HCT116 (cell line): ENCODE data around the gene METTL26. TPM values are rescaled to one million over a fixed set of nuclear protein-coding genes. Genes with fewer than 3 reads are reported as not detected.

Source experiments
- ATAC-seq: fragments of 200-7000 bp; cut with Tn5 transposase; 2 replicates; pipeline ENCODE4 v1.9.1; 2020; ENCODE audit warnings: mild to moderate bottlenecking, moderate library complexity
- BruUV-seq: library from RNA; stranded (reverse); fragments of 400-500 nt; replicated peaks from 2 replicates; lab custom pipeline; 2021; lab: Mats Ljungman, UMichigan
- CTCF ChIA-PET: fragments of 300-600 bp; sonication (Branson Sonifier 250); formaldehyde crosslinking; loops from one replicate; lab custom pipeline; 2021; ENCODE audit warnings: antibody characterized with exemption; lab: Charles Lee
- POLR2A ChIA-PET: fragments of 300-600, 350-600 bp; sonication (Branson Sonifier 250); formaldehyde crosslinking; loops from one replicate; lab custom pipeline; 2021; ENCODE audit warnings: antibody characterized with exemption; lab: Charles Lee
- RAD21 ChIA-PET, 2 experiments: fragments of 300-600 bp; sonication (Branson Sonifier 250); formaldehyde crosslinking; loops; one replicate each; lab custom pipeline; 2023; ENCODE audit warnings: low total read pairs in 2 of 2; ENCODE audit not compliant: uncharacterized antibody in 2 of 2, unreplicated experiment in 2 of 2, low non-redundant PET in 1 of 2; lab: Charles Lee
- DNase-seq: peaks from one replicate; pipeline ENCODE4 v3.0.0-alpha.2; 2010; ENCODE audit warnings: low read depth, low spot score
- H2AFZ ChIP-seq: fragments of 200-600 bp; shearing (Covaris generic), sonication (generic); 2 replicates; pipeline ENCODE4 v1.6.1; 2017; ENCODE audit warnings: low read depth, mixed run types, mixed read lengths, antibody characterized with exemption, low read length; ENCODE audit not compliant: poor library complexity, severe bottlenecking
- H3K27ac ChIP-seq: 2 replicates; pipeline ENCODE4 v1.5.1; 2012; ENCODE audit warnings: low read depth, low read length
- H3K27me3 ChIP-seq: fragments of 200-600 bp; sonication (generic); 2 replicates; pipeline ENCODE4 v1.6.1; 2016; ENCODE audit warnings: mixed run types, low read length, mixed read lengths; ENCODE audit not compliant: insufficient read depth
- H3K36me3 ChIP-seq, 2 experiments: fragments of 200-500 bp in 1 of 2; fragments of 200-600 bp in 1 of 2; sonication (Bioruptor generic) in 1 of 2; sonication (generic) in 1 of 2; 2 replicates each; pipeline versions ENCODE4 v1.5.1 to v1.6.1; 2014 to 2016; ENCODE audit warnings: low read length in 2 of 2, inconsistent platforms in 1 of 2, mixed read lengths in 1 of 2, mixed run types in 1 of 2; ENCODE audit not compliant: insufficient read depth in 2 of 2, control insufficient read depth in 1 of 2
- H3K4me1 ChIP-seq, 2 experiments: fragments of 200-600 bp in 1 of 2; sonication (generic) in 1 of 2; 2 replicates each; pipeline versions ENCODE4 v1.5.1 to v1.6.1; 2012 to 2017; ENCODE audit warnings: low read length in 2 of 2, inconsistent platforms in 1 of 2, mild to moderate bottlenecking in 1 of 2, mixed read lengths in 1 of 2, mixed run types in 1 of 2, moderate library complexity in 1 of 2; ENCODE audit not compliant: insufficient read depth in 2 of 2, control insufficient read depth in 1 of 2
- H3K4me2 ChIP-seq: fragments of 200-600 bp; sonication (generic); 2 replicates; pipeline ENCODE4 v1.6.1; 2017; ENCODE audit warnings: mixed run types, low read length, mixed read lengths
- H3K4me3 ChIP-seq, 2 experiments: fragments of 200-600 bp in 1 of 2; sonication (generic) in 1 of 2; replicated peaks in 1 of 2; 2 replicates each; pipeline ENCODE4 v1.5.1; 2011 to 2016; ENCODE audit warnings: low read length in 2 of 2, control low read depth in 1 of 2, low read depth in 1 of 2, mild to moderate bottlenecking in 1 of 2, mixed read lengths in 1 of 2, mixed run types in 1 of 2
- H3K79me2 ChIP-seq: fragments of 200-600 bp; sonication (generic); 2 replicates; pipeline ENCODE4 v1.6.1; 2017; ENCODE audit warnings: mild to moderate bottlenecking, mixed run types, low read length, moderate library complexity, mixed read lengths; ENCODE audit not compliant: insufficient read depth
- H3K9ac ChIP-seq: fragments of 200-600 bp; sonication (generic); 2 replicates; pipeline ENCODE4 v1.6.1; 2016; ENCODE audit warnings: low read length, mixed read lengths
- H3K9me2 ChIP-seq: fragments of 200-600 bp; sonication (generic), shearing (Covaris generic); 2 replicates; pipeline ENCODE4 v1.6.1; 2017; ENCODE audit warnings: mixed run types, mild to moderate bottlenecking, moderate library complexity; ENCODE audit not compliant: insufficient read depth
- H3K9me3 ChIP-seq, 2 experiments: fragments of 200-500 bp in 1 of 2; fragments of 200-600 bp in 1 of 2; sonication (Bioruptor generic) in 1 of 2; sonication (generic) in 1 of 2; 2 replicates each; pipeline ENCODE4 v1.6.1; 2014 to 2017; ENCODE audit warnings: low read length in 2 of 2, mixed read lengths in 2 of 2, inconsistent platforms in 1 of 2, low read depth in 1 of 2, mild to moderate bottlenecking in 1 of 2, mixed run types in 1 of 2, moderate library complexity in 1 of 2; ENCODE audit not compliant: control insufficient read depth in 1 of 2, insufficient read depth in 1 of 2
- H4K20me1 ChIP-seq: fragments of 200-600 bp; sonication (generic), shearing (Covaris generic); 2 replicates; pipeline ENCODE4 v1.6.1; 2017; ENCODE audit warnings: mixed run types, mild to moderate bottlenecking, moderate library complexity; ENCODE audit not compliant: insufficient read depth
- ELF1 ChIP-seq: IDR thresholded peaks from 2 replicates; pipeline ENCODE4 v1.6.1; 2012; ENCODE audit warnings: low read depth, borderline replicate concordance
- RAD21 ChIP-seq: IDR thresholded peaks from 2 replicates; pipeline ENCODE4 v1.6.1; 2012; ENCODE audit warnings: low read depth, mild to moderate bottlenecking
- SP1 ChIP-seq: IDR thresholded peaks from 2 replicates; pipeline ENCODE4 v1.6.1; 2012; ENCODE audit warnings: low read depth
- SRF ChIP-seq: IDR thresholded peaks from 2 replicates; pipeline ENCODE4 v1.6.1; 2012; ENCODE audit warnings: low read depth
- intact Hi-C: fragments of 100-400 bp; cut with micrococcal nuclease; formaldehyde crosslinking; loops from 2 replicates; pipeline ENCODE4 v1.10.0; 2022
- total RNA-seq: library from RNA; stranded (reverse); gene quantifications from one replicate; pipeline ENCODE4 v1.2.1, GENCODE V29; 2021; ENCODE audit not compliant: unreplicated experiment
- TF ChIP-seq, protein P1 (sequence below): IDR thresholded peaks from 2 replicates; pipeline ENCODE4 v1.6.1; 2012; ENCODE audit warnings: low read depth

Gene METTL26
- total RNA-seq, 1 experiment from 2014 or later = 85.7 TPM

GRCh38 chr16:609984-610383, 26.1 kb downstream of the METTL26 start (continued):
- TF ChIP-seq, protein P1, sequence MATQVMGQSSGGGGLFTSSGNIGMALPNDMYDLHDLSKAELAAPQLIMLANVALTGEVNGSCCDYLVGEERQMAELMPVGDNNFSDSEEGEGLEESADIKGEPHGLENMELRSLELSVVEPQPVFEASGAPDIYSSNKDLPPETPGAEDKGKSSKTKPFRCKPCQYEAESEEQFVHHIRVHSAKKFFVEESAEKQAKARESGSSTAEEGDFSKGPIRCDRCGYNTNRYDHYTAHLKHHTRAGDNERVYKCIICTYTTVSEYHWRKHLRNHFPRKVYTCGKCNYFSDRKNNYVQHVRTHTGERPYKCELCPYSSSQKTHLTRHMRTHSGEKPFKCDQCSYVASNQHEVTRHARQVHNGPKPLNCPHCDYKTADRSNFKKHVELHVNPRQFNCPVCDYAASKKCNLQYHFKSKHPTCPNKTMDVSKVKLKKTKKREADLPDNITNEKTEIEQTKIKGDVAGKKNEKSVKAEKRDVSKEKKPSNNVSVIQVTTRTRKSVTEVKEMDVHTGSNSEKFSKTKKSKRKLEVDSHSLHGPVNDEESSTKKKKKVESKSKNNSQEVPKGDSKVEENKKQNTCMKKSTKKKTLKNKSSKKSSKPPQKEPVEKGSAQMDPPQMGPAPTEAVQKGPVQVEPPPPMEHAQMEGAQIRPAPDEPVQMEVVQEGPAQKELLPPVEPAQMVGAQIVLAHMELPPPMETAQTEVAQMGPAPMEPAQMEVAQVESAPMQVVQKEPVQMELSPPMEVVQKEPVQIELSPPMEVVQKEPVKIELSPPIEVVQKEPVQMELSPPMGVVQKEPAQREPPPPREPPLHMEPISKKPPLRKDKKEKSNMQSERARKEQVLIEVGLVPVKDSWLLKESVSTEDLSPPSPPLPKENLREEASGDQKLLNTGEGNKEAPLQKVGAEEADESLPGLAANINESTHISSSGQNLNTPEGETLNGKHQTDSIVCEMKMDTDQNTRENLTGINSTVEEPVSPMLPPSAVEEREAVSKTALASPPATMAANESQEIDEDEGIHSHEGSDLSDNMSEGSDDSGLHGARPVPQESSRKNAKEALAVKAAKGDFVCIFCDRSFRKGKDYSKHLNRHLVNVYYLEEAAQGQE = no peak
- TF ChIP-seq ELF1 = no peak

DNA sequence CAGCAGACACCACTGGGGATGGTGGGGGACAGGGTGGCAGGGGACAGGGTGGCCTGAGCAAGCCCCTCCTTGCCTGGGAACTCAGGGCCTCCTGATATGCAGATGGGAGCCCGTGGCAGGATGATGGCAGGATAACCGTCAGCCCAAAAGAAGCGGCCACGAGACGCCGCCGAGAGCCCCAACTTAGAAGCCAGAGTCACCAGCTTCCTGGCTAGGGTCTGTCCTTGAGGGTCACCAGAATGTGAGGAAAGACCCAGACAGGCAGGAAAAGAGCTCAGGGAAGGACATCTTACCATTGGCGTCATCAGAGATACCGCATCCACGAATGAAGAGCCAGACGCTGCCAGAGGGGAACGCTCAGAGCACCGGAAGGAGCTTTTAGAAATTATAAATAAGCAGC, 26.8 kb downstream of the METTL26 start:
- Histone ChIP-seq H3K4me1 (no peaks in the 10 kb centered on the region), H3K4me2 (no peak overlapping the region), H3K79me2 (no peaks in the 10 kb centered on the region), H3K36me3 (no peaks in the 10 kb centered on the region), H2AFZ (no peak overlapping the region), H3K9ac (no peak overlapping the region), H3K27ac (no peak overlapping the region), H3K27me3 (no peaks in the 10 kb centered on the region), H3K4me3 (no peak overlapping the region), H4K20me1 (no peaks in the 10 kb centered on the region), H3K9me3 (no peaks in the 10 kb centered on the region), H3K9me2 (no peaks in the 10 kb centered on the region)
- no peak for TF ChIP-seq SP1
- no peak for TF ChIP-seq RAD21
- no peak for TF ChIP-seq SRF
- ChIA-PET RAD21 (no interaction called here), CTCF (no interaction called here), POLR2A (no interaction called here)
- DNase-seq (no peak), ATAC-seq (no peak)
- intact Hi-C loops = no loop called here
- BruUV-seq = no TSS peak
